H7 (cell line): ENCODE data around the gene SYNCRIP. TPM values are rescaled to one million over a fixed set of nuclear protein-coding genes. Genes with fewer than 3 reads are reported as not detected.
"Not testable (repeated sequence)": the region's sequence is repeated elsewhere in the genome, so short reads cannot be mapped to it uniquely, and the experiment has no call there.

Source experiments
- DNase-seq: peaks from one replicate; pipeline ENCODE4 v3.0.0; 2012
- H3K27me3 ChIP-seq: 2 replicates; pipeline ENCODE4 v1.6.0; 2011; ENCODE audit warnings: mild to moderate bottlenecking, low read length; ENCODE audit not compliant: control insufficient read depth, insufficient read depth
- H3K36me3 ChIP-seq: replicated peaks from 2 replicates; pipeline ENCODE4 v1.5.1; 2011; ENCODE audit warnings: low read length; ENCODE audit not compliant: control insufficient read depth, insufficient read depth
- H3K4me3 ChIP-seq: 2 replicates; pipeline ENCODE4 v1.5.1; 2011; ENCODE audit warnings: low read depth, mild to moderate bottlenecking, control low read depth, low read length, moderate library complexity; ENCODE audit not compliant: insufficient read depth
- total RNA-seq: library from RNA; depleted of rRNA; stranded (reverse); fragments of >200 nt; shearing (Covaris generic); gene quantifications from 2 replicates; pipeline ENCODE4 v1.2.3, GENCODE V29; 2014

SYNCRIP gene
- total RNA-seq, 1 experiment from 2014 or later: 58.0 TPM

GRCh38 chr6:85641522-85641896 lies 1.2 kb downstream of the SYNCRIP start:
- peak overlapping the region; percentile 100 for H3K4me3 ChIP-seq
- no peaks in the 10 kb centered on the region for H3K27me3 ChIP-seq
- peaks cover 21% of the 10 kb centered on the region for H3K36me3 ChIP-seq
- no peak for DNase-seq

GRCh38 chr6:85640821-85641220 lies 1.9 kb downstream of the SYNCRIP start:
- no peaks in the 10 kb centered on the region for H3K27me3 ChIP-seq
- DNase-seq: no peak
- H3K36me3 ChIP-seq: peaks cover 24% of the 10 kb centered on the region
- H3K4me3 ChIP-seq: peak overlapping the region; percentile 100

GRCh38 chr6:85637579-85637978 lies 5.1 kb downstream of the SYNCRIP start:
- H3K27me3 ChIP-seq: no peaks in the 10 kb centered on the region
- peaks cover 45% of the 10 kb centered on the region for H3K36me3 ChIP-seq
- DNase-seq: no peak
- H3K4me3 ChIP-seq: no peak overlapping the region

GRCh38 chr6:85632164-85632942 lies 10.3 kb downstream of the SYNCRIP start:
- Histone ChIP-seq H3K4me3 (no peak overlapping the region), H3K36me3 (peaks cover 44% of the 10 kb centered on the region), H3K27me3 (no peaks in the 10 kb centered on the region)
- no peak for DNase-seq

- H3K36me3 ChIP-seq: peaks cover 39% of the 10 kb centered on the region
- H3K27me3 ChIP-seq, DNase-seq, H3K4me3 ChIP-seq: not testable (repeated sequence)
Observed at GRCh38 chr6:85631117-85631516, 11.6 kb downstream of the SYNCRIP start.

GRCh38 chr6:85628353-85628752 lies 14.3 kb downstream of the SYNCRIP start:
- Histone ChIP-seq H3K36me3 (peaks cover 27% of the 10 kb centered on the region), H3K4me3 (no peak overlapping the region), H3K27me3 (no peaks in the 10 kb centered on the region)
- DNase-seq: no peak

DNA sequence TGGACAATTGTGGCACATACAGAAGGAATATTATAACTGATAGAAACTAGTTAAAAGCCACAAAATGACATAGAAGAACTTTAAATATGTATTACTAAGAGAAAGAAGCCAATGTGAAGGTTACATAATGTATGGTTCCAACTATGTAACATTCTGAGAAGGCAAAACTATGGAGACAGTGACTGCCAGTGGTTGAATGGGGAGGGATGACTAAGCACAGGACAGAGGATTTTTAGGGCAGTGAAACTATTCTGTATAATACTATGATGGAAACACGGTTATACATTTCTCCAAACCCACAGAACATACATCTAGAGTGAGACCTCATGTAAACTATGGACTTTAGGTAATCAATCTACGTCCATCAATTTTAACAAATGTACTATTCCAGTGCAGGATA lies 22.4 kb downstream of the SYNCRIP start:
- no peak for DNase-seq
- H3K4me3 ChIP-seq: no peak overlapping the region
- peaks cover 30% of the 10 kb centered on the region for H3K36me3 ChIP-seq
- no peaks in the 10 kb centered on the region for H3K27me3 ChIP-seq

DNA sequence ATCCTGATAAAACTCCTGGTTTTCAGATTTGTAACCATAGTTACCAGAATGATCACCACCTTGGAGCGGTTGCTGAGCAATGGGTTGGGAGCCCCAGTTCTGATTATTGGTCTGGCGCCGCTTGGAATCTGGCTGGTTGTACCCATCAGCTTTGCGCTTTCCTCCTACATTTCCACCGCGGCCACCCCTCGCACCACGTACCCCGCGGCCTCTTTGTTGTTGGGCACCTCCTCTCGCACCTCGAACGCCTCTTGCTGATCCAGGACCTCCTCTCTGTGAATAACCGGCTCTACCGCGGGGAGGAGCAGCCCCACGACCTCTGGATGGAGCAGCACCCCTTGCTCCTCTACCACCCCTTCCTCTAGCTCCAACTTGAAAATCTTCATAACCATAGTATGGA lies 27.9 kb downstream of the SYNCRIP start:
- Histone ChIP-seq H3K27me3 (no peaks in the 10 kb centered on the region), H3K4me3 (no peak overlapping the region), H3K36me3 (peaks cover 36% of the 10 kb centered on the region)
- no peak for DNase-seq

DNA sequence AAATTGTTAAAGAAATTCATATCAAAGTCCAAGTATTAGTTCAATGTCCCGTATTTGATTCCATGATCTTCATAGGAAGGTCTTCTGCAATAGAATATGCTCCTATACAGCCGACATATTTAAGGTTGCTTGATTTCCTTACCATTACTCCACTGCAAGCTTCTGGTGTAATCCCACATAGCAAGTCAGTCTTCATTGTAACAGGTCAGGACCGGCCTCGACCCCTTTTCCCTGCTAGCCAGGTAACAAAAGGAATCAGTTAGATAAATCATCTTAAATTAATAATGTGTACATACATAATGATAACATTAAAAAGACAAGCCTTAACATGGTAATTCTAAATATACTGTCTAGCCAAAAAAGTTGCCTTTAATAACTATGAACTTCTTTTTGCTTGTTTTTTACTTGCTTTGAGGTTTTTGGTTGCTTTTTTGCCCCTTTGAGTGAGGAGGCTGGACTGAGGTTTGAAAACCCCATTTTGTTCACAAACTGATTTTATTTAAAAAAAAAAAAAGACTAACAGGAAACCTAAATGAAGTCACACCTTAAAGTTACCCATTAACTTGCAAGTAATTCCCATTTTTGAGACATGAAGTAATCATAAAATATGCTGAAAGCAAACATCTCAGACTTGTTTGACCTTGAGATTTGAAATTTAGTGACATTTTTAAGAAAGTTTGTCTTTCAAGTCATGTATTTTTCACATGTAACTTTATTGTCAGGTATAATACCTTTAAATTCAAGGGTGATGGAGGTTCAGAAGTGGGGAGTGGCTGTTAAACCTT lies 29.8 kb downstream of the SYNCRIP start:
- DNase-seq: no peak
- Histone ChIP-seq H3K4me3 (no peak overlapping the region), H3K36me3 (peaks cover 34% of the 10 kb centered on the region), H3K27me3 (no peaks in the 10 kb centered on the region)

DNA sequence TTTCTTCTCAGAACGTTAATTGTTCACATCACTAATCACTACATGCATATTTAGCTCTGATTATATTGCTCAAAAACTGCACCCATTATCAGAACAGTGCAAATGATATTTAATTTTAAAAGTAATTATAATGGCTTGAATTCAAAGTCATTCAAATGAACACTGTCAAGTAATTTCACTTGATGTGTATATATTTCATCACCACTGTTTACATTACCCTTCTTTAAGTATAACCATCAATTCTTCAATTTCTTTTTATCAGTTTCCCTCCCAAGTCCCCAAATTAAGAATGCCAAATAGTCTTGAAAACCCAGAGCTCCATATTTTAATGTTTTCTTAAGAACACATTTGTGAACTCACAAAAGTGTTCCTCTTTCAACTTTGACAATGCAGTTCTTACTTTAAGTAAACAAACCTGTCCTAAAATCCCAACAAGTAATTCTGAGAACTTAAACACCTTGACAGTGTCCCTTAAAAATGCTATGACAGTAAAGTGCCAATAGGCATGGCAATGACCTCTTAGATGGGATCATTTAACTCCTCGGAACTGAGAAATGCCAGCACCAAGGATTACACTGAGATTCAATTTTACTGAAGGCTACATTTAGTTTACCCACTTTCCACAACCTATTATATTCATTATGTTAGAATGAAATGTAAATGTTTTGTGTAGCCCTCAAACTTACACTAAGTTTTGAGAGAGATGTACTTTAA lies 32.3 kb downstream of the SYNCRIP start:
- peaks cover 24% of the 10 kb centered on the region for H3K36me3 ChIP-seq
- H3K27me3 ChIP-seq: no peaks in the 10 kb centered on the region
- DNase-seq: no peak
- H3K4me3 ChIP-seq: no peak overlapping the region

DNA sequence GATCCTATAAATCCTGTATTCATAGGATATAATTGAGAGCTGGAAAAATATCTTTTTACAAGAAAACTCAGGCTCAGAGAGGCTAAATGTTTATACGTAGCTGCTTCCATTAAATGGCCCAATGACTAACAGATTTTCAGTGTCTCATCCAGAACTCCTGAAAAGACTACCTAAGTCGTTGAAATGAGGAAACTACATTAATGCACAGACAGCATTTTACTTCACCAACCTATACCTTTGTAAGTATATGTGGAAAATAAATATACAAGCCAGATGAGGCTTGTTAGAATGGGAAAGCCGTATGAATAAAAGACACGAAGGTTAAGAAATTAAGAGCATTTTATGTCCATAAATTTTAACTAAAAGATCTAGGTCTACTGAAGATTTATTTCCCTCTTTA lies 40.6 kb downstream of the SYNCRIP start:
- H3K27me3 ChIP-seq: no peaks in the 10 kb centered on the region

DNA sequence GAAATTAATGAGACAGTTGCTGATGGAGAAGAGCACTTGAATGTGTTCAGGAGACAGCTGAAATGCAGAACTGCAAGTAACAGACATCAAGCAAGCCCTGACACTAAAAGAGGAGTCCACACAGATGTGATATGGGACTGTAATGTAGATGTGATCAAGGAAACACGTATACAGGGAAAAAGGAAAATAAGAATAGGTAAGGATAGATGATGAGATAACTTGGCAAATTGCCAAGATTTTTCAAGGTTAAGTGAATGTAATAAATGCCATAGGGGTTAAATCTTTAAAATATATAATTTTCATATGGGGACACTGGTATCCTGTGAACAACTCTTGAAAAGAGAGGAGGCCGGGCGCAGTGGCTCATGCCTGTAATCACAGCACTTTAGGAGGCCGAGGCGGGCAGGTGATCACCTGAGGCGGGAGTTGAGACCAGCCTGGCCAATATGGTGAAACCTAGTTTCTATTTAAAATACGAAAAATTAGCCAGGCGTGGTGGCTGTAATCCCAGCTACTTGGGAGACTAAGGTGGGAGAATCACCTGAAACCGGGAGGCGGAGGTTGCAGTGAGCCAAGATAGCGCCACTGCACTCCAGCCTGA lies 41.9 kb downstream of the SYNCRIP start:
- no peak for DNase-seq
- Histone ChIP-seq H3K27me3 (no peaks in the 10 kb centered on the region; the same call in 1 of the 2 replicates), H3K36me3 (no peaks in the 10 kb centered on the region), H3K4me3 (no peak overlapping the region)

More for the DNA sequence above, 40.6 kb downstream of the SYNCRIP start:
- Histone ChIP-seq H3K36me3 (no peaks in the 10 kb centered on the region), H3K4me3 (no peak overlapping the region)
- no peak for DNase-seq

DNA sequence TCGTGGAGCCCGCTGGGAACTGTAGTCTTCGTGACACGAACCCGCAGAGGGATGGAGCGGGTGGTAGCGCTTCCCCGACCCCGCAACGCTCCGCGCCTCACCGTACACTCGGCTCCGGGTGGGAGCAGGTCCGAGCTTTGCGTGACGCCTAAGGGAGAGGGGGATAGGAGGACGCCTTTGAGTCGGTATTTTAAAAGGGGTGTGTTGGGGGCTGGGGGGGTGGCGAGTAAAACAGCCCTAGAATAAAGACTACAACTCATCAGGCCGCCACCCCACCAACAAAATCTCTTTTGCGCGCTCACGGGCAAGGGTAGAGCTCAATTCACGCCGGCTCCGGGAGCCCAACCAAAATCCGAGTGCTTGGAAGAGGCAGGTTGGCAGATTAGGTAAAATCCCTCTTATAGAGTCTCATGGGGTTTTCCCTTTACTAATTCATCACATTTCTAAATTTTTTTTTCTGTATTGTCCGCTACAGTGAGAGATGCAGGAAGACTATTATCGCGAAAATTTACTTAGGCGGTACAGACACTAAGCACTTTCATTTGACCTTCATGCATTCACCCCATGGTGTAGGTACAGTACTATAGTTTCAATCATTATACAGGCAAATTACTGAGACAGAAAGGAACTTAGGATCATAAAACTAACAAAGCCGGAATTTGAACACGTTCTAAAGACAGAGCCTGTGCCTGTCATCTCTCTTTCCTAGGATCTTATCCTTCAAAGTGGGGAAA lies 48.3 kb downstream of the SYNCRIP start:
- no peak for DNase-seq
- Histone ChIP-seq H3K27me3 (no peaks in the 10 kb centered on the region; the same call in 1 of the 2 replicates), H3K36me3 (no peaks in the 10 kb centered on the region), H3K4me3 (peak overlapping the region; percentile 87)
